IMR-90 (cell line): ENCODE results near the gene RASAL1.

Source experiments
- POLR2A ChIP-seq: IDR thresholded peaks from 2 replicates; pipeline ENCODE4 v1.6.1; 2012; ENCODE audit warnings: mild to moderate bottlenecking, low read depth, low read length
- TF ChIP-seq, protein P1 (sequence below): conservative IDR thresholded peaks from 2 replicates; pipeline ENCODE4 v1.5.1; 2012; ENCODE audit warnings: mild to moderate bottlenecking, low read depth, low read length, improper control_type of control experiment

DNA sequence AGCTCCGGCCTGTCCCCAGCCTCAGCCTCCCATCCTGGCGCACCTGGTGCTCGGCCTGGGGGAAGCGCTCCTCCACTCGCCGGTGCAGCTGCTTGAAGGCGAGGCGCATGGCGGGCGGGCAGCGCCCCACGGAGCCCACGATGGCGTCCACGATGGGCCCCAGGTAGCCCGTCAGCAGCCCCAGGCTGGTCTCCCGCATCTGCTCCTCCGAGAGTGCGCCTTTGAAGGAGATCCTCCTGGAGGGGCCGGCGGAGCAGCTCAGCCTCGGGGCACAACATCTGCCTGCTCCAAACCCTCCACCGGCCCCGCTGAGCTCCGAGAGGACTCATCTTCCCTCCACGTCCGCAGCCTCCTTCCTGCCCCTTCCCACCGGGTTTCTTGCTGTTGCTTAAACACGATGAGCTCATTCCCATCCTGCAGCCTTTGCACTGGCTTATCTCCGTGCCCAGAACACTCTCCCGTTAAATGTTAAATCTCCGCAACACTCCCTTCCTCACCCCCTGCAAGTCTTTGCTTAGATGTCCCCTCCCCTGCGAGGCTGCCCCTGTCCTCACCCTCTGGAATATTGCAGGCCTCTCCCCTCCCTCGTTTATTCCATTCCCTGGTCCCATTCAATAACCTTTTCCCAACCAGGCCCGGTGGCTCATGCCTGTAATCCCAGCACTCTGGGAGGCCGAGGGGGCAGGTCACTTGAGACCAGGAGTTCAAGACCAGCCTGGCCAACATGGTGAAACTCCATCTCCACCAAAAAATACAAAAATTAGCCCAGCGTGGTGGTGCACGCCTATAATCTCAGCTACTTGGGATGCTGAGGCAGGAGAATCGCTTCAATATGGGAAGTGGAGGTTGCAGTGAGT, 23.3 kb downstream of the RASAL1 start:
- TF ChIP-seq, protein P1, sequence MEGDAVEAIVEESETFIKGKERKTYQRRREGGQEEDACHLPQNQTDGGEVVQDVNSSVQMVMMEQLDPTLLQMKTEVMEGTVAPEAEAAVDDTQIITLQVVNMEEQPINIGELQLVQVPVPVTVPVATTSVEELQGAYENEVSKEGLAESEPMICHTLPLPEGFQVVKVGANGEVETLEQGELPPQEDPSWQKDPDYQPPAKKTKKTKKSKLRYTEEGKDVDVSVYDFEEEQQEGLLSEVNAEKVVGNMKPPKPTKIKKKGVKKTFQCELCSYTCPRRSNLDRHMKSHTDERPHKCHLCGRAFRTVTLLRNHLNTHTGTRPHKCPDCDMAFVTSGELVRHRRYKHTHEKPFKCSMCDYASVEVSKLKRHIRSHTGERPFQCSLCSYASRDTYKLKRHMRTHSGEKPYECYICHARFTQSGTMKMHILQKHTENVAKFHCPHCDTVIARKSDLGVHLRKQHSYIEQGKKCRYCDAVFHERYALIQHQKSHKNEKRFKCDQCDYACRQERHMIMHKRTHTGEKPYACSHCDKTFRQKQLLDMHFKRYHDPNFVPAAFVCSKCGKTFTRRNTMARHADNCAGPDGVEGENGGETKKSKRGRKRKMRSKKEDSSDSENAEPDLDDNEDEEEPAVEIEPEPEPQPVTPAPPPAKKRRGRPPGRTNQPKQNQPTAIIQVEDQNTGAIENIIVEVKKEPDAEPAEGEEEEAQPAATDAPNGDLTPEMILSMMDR: no peak
- TF ChIP-seq POLR2A: no peak
